A549 treated with AZD2906 at 1 μM for 4 hours (cell line): ENCODE measurements around the gene CCDC196. TPM values are rescaled to one million over a fixed set of nuclear protein-coding genes. Genes with fewer than 3 reads are reported as not detected.

Experiments
- total RNA-seq: library from RNA; stranded (reverse); fragments of 200-300 nt; extraction: Qiagen RNA extraction; gene quantifications from 5 replicates; pipeline ENCODE4 v1.2.3, GENCODE V29; 2022

Gene CCDC196
- not detected in 5 replicates for total RNA-seq

GRCh38 chr14:66485910-66486421 is at the start of gene CCDC196:
Gene CCDC196, plus strand, starts transcription at chr14:66486371. Its CDS starts 132 bp downstream, at chr14:66486503.

DNA sequence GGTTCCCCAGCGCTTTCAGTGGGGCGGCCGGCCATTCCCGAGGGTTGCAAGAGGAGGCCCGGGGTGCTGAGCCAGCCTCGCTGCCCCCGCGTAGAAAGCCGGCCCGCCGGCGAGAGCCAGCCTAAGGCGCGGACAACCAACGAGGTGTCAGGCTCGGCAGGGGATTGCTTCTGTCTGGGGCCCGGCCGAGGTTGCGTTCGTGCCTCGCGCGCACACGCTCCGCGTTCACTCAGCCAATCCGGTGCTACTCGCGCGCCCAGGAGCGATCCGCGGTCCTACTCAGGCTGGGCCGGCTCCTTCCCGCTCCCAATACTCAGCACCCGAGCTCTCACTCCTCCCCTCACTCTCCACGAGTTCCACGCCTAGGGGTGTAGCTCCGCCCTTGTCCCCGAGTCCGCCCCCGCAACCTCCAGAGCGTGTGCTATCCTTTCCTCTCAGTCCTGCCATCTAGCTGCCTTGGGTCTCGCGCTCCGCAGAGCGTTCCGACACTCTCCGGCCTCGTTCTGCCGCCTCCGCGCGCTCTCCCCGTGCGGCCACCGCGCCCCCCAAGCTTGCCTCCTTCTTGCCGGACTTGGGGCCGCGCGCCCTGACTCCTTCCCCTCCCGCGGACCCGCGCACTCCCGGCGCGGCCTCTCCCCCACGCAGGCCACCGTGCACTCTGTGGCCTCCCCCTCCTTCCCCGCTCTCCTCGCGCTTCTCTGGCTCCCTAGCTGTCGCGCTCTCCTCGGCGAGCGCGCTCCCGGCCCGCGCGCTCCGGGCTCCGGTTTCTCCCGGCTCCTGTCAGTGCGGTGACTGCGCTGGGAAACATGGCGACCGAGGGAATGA is 21.8 kb downstream of the CCDC196 start, which contains the start of gene GPHN:
GPHN (plus strand) TSS at position 426 of the 825 bp plus-strand sequence.

Other genes starting within 250 kb of the CCDC196 start
- gene GPHN, start 21.8 kb downstream of the CCDC196 start, total RNA-seq = 11.1 to 15.5 TPM (median 11.8 TPM) in 5 replicates